ENCODE data around the gene PFKM. TPM values are rescaled to one million over a fixed set of nuclear protein-coding genes. Genes with fewer than 3 reads are reported as not detected.
A peak's percentile ranks its signal among the peaks of the same experiment; 100 is the strongest.

PFKM gene
- total RNA-seq: 58.7 and 71.9 TPM in 2 replicates

GRCh38 chr12:48119078-48119833 is at the start of gene PFKM:
PFKM (plus strand) TSS chr12:48119364; CDS start chr12:48122775, 3,411 bp downstream.

DNA sequence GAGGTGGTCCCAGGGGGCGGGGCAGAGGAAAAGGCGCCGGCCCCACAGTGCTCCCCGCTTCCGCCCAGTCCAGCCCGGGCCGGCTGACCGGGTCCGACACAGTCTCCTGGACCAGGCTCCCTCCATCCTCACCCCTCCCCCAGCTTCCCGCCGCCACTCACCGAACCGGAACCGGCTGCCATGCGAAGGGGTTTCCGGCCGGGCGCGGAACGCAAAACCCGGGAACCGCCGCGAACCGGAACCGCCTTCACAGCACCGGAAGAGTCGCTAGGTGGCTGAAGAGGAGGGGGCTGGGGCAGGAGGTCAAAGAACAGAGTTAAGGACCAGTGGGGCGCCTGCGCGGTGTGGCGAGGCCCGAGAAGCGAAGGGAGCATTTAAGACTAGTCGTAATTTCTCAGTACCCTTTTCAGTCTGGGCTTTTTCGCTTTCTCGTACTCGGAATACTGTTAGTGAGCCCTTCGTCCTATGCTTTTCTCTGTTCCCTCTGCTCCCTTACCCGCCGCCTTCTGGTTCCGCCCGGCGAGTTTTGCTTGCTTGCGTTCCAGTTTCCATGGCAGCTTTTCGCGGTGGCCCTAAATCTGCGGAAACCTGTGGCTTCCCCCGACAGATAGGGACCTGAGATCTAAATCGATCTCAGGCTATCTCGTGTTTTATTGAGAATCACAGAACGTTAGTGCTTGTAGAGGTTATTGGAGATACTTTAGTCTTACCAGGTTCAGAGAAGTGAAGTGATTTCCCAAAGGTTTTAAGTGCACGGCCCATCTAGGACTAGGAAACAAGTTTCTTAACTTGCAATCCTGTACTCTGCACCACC is 13.1 kb upstream of the PFKM start, which contains the start of gene SENP1:
SENP1 (minus strand) TSS at position 213 of the 814 bp plus-strand sequence. CDS start 4,607 bp downstream, outside the sequence.

DNA sequence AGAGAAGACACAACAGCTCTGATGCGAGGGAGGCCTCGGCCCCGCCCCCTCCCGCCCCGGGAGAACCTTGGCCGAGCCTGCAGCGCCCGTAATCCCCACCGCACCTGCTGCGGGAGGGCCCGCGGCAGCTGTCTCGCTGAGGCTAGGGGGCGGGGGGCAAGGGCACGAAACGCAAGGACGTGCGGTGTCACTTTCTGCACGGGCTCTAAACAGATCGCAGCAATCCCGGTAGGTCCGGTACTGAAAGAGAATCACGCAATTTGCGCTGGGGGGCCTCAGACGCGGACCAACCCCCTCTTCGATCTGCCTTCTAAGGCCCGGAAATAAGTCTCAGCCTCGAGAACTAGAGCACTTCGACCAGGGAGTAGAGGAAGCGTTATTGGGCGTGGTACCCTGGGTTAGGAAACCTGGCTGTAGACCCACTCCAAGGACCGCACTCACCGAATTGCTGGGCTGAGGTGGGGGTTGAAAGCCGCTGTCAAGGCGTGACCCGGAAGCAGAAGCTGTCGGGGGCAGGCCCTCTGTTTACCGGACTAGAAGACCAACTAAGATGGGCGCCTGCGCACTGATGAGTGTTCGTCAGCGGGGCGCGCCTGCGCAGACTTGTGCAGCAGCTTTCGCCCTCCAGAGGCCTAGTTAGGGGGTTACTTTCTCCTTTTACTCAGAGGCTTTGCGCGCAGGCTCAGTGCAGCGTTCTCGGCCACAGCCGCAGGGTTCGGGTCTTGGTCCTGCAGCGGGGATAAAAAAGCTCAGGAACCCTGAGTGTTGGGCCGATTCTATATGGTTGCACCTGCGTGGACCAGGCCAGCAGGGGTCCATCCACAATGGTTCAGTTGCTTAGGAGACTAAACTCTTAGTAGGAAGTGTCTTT is 38.1 kb downstream of the PFKM start, which contains the start of gene ASB8:
ASB8 (minus strand) TSS at position 498 of the 871 bp plus-strand sequence. CDS start 4,019 bp downstream, outside the sequence.

DNA sequence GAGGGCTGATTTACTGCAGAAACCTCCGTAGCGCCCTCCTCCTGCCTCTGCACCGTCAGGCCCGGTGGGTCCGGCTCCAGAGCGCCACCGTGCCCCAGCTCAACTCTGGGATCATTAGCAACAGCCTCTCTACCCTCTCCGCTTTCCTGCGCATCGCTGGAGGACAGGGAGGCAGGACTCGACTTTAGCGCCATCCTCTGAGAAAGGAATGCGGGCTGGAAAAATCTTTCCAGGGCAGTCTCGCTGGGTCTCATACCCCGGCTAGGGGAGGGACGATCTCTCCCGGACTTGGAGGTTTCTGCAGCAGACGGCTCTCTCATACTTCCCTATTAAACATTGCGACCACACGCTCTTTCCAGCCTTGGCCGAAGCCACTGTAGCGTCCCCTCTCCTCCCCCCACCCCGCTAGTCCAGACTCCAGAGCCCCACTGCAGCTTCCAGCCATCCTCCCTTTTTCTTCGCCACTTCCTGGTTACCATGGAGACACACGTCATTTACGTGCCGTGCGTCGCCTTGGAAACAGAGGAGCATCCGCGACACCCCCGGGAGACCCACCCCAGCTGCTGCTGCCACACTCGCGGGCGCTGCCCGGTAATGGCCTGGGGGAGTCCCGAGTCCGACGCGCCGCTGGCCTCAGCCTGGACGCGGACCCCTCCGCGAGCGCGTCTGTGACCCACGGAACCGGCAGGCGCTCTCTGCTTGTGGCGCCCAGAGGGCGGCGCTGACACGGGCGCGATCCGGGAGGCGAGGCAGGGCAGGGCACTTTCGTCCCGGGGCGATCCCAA is 64.1 kb downstream of the PFKM start, which contains the start of gene CCDC184:
CCDC184 (plus strand) TSS at position 554 of the 785 bp plus-strand sequence. CDS start 479 bp downstream, outside the sequence.

Small RNA genes within 50 kb of the gene (small RNA-seq; reads per million reads assigned to genes)
- gene MIR6505: 1.6 reads per million, percentile 74 among the genes with 10 or more reads in this experiment
- not detected for gene RNU6-1203P

Other genes with a start within 250 kb of the PFKM start
- 0.33 and 0.38 TPM in 2 replicates for gene VDR, start 214.4 kb upstream of the PFKM start, total RNA-seq
- 52.6 and 74.8 TPM in 2 replicates for gene TMEM106C, start 155.8 kb upstream of the PFKM start, total RNA-seq
- under 0.01 TPM in 2 replicates for gene COL2A1, start 114.9 kb upstream of the PFKM start, total RNA-seq
- gene SENP1, start 13.3 kb upstream of the PFKM start, total RNA-seq: 21.2 and 25.7 TPM in 2 replicates
- gene ASB8, start 38.2 kb downstream of the PFKM start, total RNA-seq: 24.7 and 25.2 TPM in 2 replicates
- gene CCDC184, start 64.3 kb downstream of the PFKM start, total RNA-seq: under 0.01 and 0.10 TPM in 2 replicates
- gene OR10AD1, start 83.9 kb downstream of the PFKM start, total RNA-seq: not detected in 2 replicates
- gene ZNF641, start 231.6 kb downstream of the PFKM start, total RNA-seq: 3.4 and 3.9 TPM in 2 replicates